HG03442 (cell line): ENCODE measurements around the gene EPB41L1.

Source experiments
- ATAC-seq: cut with Tn5 transposase; IDR thresholded peaks from one replicate; pipeline ENCODE4 v1.9.1; 2021; ENCODE audit warnings: mild to moderate bottlenecking, moderate library complexity; ENCODE audit not compliant: unreplicated experiment

EPB41L1 gene

GRCh38 chr20:36184816-36185776 is 30.6 kb downstream of the EPB41L1 start:
- no peak for ATAC-seq

- no peak for ATAC-seq
Observed at GRCh38 chr20:36193977-36194712, 39.6 kb downstream of the EPB41L1 start.

- no peak for ATAC-seq
Observed at GRCh38 chr20:36196676-36197075, 42.1 kb downstream of the EPB41L1 start.

GRCh38 chr20:36197271-36197670 is 42.7 kb downstream of the EPB41L1 start:
- no peak for ATAC-seq

- peak; percentile 50 for ATAC-seq
Observed at GRCh38 chr20:36199345-36200257, 45.1 kb downstream of the EPB41L1 start.

GRCh38 chr20:36200451-36200850 is 45.9 kb downstream of the EPB41L1 start:
- ATAC-seq: no peak

GRCh38 chr20:36201198-36201597 is 46.7 kb downstream of the EPB41L1 start:
- ATAC-seq: no peak

GRCh38 chr20:36202891-36203338 is 48.4 kb downstream of the EPB41L1 start:
- no peak for ATAC-seq

- no peak for ATAC-seq
Observed at GRCh38 chr20:36203861-36204260, 49.3 kb downstream of the EPB41L1 start.

- ATAC-seq: no peak
Observed at GRCh38 chr20:36205026-36205425, 50.5 kb downstream of the EPB41L1 start.

GRCh38 chr20:36206068-36206467 is 51.5 kb downstream of the EPB41L1 start:
- no peak for ATAC-seq

GRCh38 chr20:36206641-36207040 is 52.1 kb downstream of the EPB41L1 start:
- no peak for ATAC-seq

- no peak for ATAC-seq
Observed at GRCh38 chr20:36207602-36208001, 53.1 kb downstream of the EPB41L1 start.

GRCh38 chr20:36208257-36208656 is 53.7 kb downstream of the EPB41L1 start:
- no peak for ATAC-seq

- no peak for ATAC-seq
Observed at GRCh38 chr20:36210436-36211021, 56.0 kb downstream of the EPB41L1 start.

- ATAC-seq: no peak
Observed at GRCh38 chr20:36213362-36213761, 58.8 kb downstream of the EPB41L1 start.

GRCh38 chr20:36214684-36215256 is 60.2 kb downstream of the EPB41L1 start:
- ATAC-seq: no peak

GRCh38 chr20:36215778-36216177 is 61.2 kb downstream of the EPB41L1 start:
- ATAC-seq: no peak

- ATAC-seq: no peak
Observed at GRCh38 chr20:36216314-36217025, 61.9 kb downstream of the EPB41L1 start.
